K562 (cell line): ENCODE measurements around the gene RBPMS2. TPM values are rescaled to one million over a fixed set of nuclear protein-coding genes. Genes with fewer than 3 reads are reported as not detected.

Experiments
- ATAC-seq: fragments of 200-7000 bp; cut with Tn5 transposase; 3 replicates; pipeline ENCODE4 v1.9.1; 2020; ENCODE audit warnings: moderate library complexity
- BruUV-seq: library from RNA; stranded (reverse); fragments of 400-500 nt; replicated peaks from 2 replicates; lab custom pipeline; 2021; lab: Mats Ljungman, UMichigan
- CTCF ChIA-PET: fragments of 300-600 bp; formaldehyde crosslinking; extraction: SDS; loops from one replicate; lab custom pipeline; 2021; ENCODE audit warnings: low intra/inter-chr PET ratio; lab: Yijun Ruan, JAX
- POLR2A ChIA-PET: fragments of 300-600, 350-650 bp; sonication (Branson Sonifier 250); formaldehyde crosslinking; extraction: SDS; loops from one replicate; lab custom pipeline; 2021; ENCODE audit warnings: antibody characterized with exemption, inconsistent platforms; lab: Yijun Ruan, JAX
- DNase-seq, 4 experiments: peaks; one replicate each; pipeline versions ENCODE4 v3.0.0 to v3.0.0-alpha.2; 2011 to 2018; ENCODE audit warnings: low spot score in 3 of 4, mixed read lengths in 3 of 4; ENCODE audit errors: extremely low read depth in 1 of 4
- FAIRE-seq: peaks from 2 replicates; lab custom pipeline; 2011; peaks lifted over from hg19 to GRCh38; lab: Jason Lieb, UNC
- H2AFZ ChIP-seq: 2 replicates; pipeline ENCODE4 v1.6.0; 2011; ENCODE audit warnings: low read depth, low read length, control low read depth, inconsistent platforms
- H3K27ac ChIP-seq: fragments of 200-600 bp; 3 replicates; pipeline ENCODE4 v1.8.0; 2011; ENCODE audit warnings: low read depth, mild to moderate bottlenecking, control low read depth, inconsistent platforms, low read length, moderate library complexity, mixed read lengths; ENCODE audit errors: extremely low read depth
- H3K27me3 ChIP-seq, 2 experiments: fragments of 300-600 bp in 1 of 2; 2 replicates in 1 of 2; 3 replicates in 1 of 2; pipeline versions ENCODE4 v1.6.0 to v1.8.0; 2011; ENCODE audit warnings: inconsistent platforms in 2 of 2, low read length in 2 of 2, mild to moderate bottlenecking in 1 of 2, mixed read lengths in 1 of 2, moderate library complexity in 1 of 2; ENCODE audit not compliant: control insufficient read depth in 2 of 2, insufficient read depth in 2 of 2
- H3K36me3 ChIP-seq: fragments of 300-600 bp; 3 replicates; pipeline ENCODE4 v1.8.0; 2011; ENCODE audit warnings: mild to moderate bottlenecking, low read length, inconsistent platforms; ENCODE audit not compliant: control insufficient read depth, insufficient read depth
- H3K4me1 ChIP-seq, 2 experiments: fragments of 200-600 bp in 1 of 2; replicated peaks in 1 of 2; 2 replicates in 1 of 2; 3 replicates in 1 of 2; pipeline versions ENCODE4 v1.5.1 to v1.8.0; 2011; ENCODE audit warnings: inconsistent platforms in 2 of 2, low read length in 2 of 2, mild to moderate bottlenecking in 1 of 2, mixed read lengths in 1 of 2, moderate library complexity in 1 of 2; ENCODE audit not compliant: control insufficient read depth in 2 of 2, insufficient read depth in 2 of 2
- H3K4me2 ChIP-seq: 2 replicates; pipeline ENCODE4 v1.6.1; 2011; ENCODE audit warnings: low read length, control low read depth, inconsistent platforms, mixed read lengths; ENCODE audit not compliant: insufficient read depth
- H3K4me3 ChIP-seq: fragments of 200-600 bp; sonication (generic), shearing (Covaris generic); 2 replicates; pipeline ENCODE4 v1.5.1; 2016; ENCODE audit warnings: control low read depth, inconsistent platforms
- H3K79me2 ChIP-seq: fragments of 200-600 bp; 3 replicates; pipeline ENCODE4 v1.8.0; 2011; ENCODE audit warnings: low read length, inconsistent platforms; ENCODE audit not compliant: control insufficient read depth, insufficient read depth
- H3K9ac ChIP-seq, 2 experiments: 2 replicates each; pipeline versions ENCODE4 v1.6.0 to v1.6.1; 2011; ENCODE audit warnings: low read depth in 2 of 2, low read length in 2 of 2, control low read depth in 1 of 2, inconsistent platforms in 1 of 2, mild to moderate bottlenecking in 1 of 2, mixed read lengths in 1 of 2; ENCODE audit not compliant: insufficient read depth in 1 of 2
- H3K9me1 ChIP-seq: one replicate; pipeline ENCODE4 v1.6.0; 2011; ENCODE audit warnings: inconsistent platforms, mild to moderate bottlenecking, low read length, moderate library complexity; ENCODE audit not compliant: control insufficient read depth, insufficient read depth
- H3K9me3 ChIP-seq: replicated peaks from 2 replicates; pipeline ENCODE4 v1.5.1; 2011; ENCODE audit warnings: low read depth, low read length, inconsistent platforms; ENCODE audit not compliant: control insufficient read depth, insufficient read depth
- H4K20me1 ChIP-seq: replicated peaks from 2 replicates; pipeline ENCODE4 v1.6.1; 2011; ENCODE audit warnings: low read length, inconsistent platforms, mixed read lengths; ENCODE audit not compliant: control insufficient read depth, insufficient read depth
- ELK3 ChIP-seq: fragments of 450-650 bp; formaldehyde crosslinking; IDR thresholded peaks from 2 replicates; pipeline ENCODE4 v1.4.0; 2020; ENCODE audit warnings: mild to moderate bottlenecking
- IFI16 ChIP-seq: fragments of 250-450 bp; sonication (Bioruptor Pico); IDR thresholded peaks from 2 replicates; pipeline ENCODE4 v2.1.2; 2022; ENCODE audit warnings: mild to moderate bottlenecking, inconsistent platforms
- MEF2D ChIP-seq: conservative IDR thresholded peaks from 2 replicates; pipeline ENCODE4 v1.6.1; 2016; ENCODE audit warnings: low read depth, missing genetic modification characterization, missing compliant biosample characterization
- RAD21 ChIP-seq, 2 experiments: fragments of 250-450 bp in 1 of 2; fragments of 450-650 bp in 1 of 2; sonication (Bioruptor Pico) in 1 of 2; formaldehyde crosslinking in 1 of 2; IDR thresholded peaks in 1 of 2; conservative IDR thresholded peaks in 1 of 2; 2 replicates each; pipeline versions ENCODE4 v1.4.0 to v1.8.0; 2020 to 2022; ENCODE audit warnings: mild to moderate bottlenecking in 2 of 2, moderate library complexity in 1 of 2
- WGBS: fragments of 100-300 bp; shearing (Covaris generic); methylation state at CpG from one replicate; pipeline ENCODE4 v1.1.6; 2016; ENCODE audit warnings: low coverage, mixed read lengths; ENCODE audit not compliant: insufficient coverage; ENCODE audit errors: missing lambda C conversion rate; 5-methylcytosine and 5-hydroxymethylcytosine counted together
- in situ Hi-C: fragments of 300-500 bp; cut with MboI; formaldehyde crosslinking; loops from 4 replicates; pipeline ENCODE4 v1.15.0; 2018; ENCODE audit warnings: inconsistent platforms, mixed read lengths
- intact Hi-C: fragments of 100-400 bp; cut with micrococcal nuclease; formaldehyde crosslinking; loops from 2 replicates; pipeline ENCODE4 v1.14.2; 2022
- polyA plus RNA-seq, 8 experiments: library from polyadenylated mRNA; depleted of rRNA in 4 of 8; stranded (reverse) in 5 of 8; unstranded in 3 of 8; fragments of >200 nt; fragmentation: Nextera tagmentation in 2 of 8; fragmentation: Illumina TruSeq in 1 of 8; extraction: Ambion mirVana in 2 of 8; extraction: Trizol in 1 of 8; gene quantifications; 2 replicates each; pipeline versions ENCODE4 v1.2.1 to v1.2.3, GENCODE V29; 2011 to 2014; ENCODE audit warnings: inconsistent platforms in 1 of 8, missing spikeins in 1 of 8
- total RNA-seq, 7 experiments: library from RNA; depleted of rRNA in 6 of 7; stranded (reverse); fragments of >200 nt in 6 of 7; fragmentation: Illumina TruSeq in 2 of 7; extraction: Trizol in 2 of 7; gene quantifications; 2 replicates each; pipeline versions ENCODE4 v1.2.1 to v1.2.3, GENCODE V29; 2011 to 2021; ENCODE audit warnings: low replicate concordance in 1 of 7
- TF ChIP-seq, protein P1 (sequence below), 3 experiments: IDR thresholded peaks in 2 of 3; conservative IDR thresholded peaks in 1 of 3; 2 replicates each; pipeline ENCODE4 v1.5.1; 2011 to 2012; ENCODE audit warnings: low read length in 3 of 3, mild to moderate bottlenecking in 3 of 3, control low read depth in 2 of 3, improper control_type of control experiment in 1 of 3, inconsistent platforms in 1 of 3, low read depth in 1 of 3, mixed read lengths in 1 of 3, moderate library complexity in 1 of 3; ENCODE audit not compliant: insufficient read depth in 2 of 3
- TF ChIP-seq, protein P2 (sequence below): fragments of 250-450 bp; sonication (Bioruptor Pico); IDR thresholded peaks from 2 replicates; pipeline ENCODE4 v1.8.0; 2022; ENCODE audit warnings: inconsistent platforms

RBPMS2 gene
- total and polyA plus RNA-seq, 9 of the 15 experiments (the other 6 are each of a cell fraction or from before 2014, with no cell fraction given): 0.11 to 2.6 (median 0.37) TPM; not detected in 1

DNA sequence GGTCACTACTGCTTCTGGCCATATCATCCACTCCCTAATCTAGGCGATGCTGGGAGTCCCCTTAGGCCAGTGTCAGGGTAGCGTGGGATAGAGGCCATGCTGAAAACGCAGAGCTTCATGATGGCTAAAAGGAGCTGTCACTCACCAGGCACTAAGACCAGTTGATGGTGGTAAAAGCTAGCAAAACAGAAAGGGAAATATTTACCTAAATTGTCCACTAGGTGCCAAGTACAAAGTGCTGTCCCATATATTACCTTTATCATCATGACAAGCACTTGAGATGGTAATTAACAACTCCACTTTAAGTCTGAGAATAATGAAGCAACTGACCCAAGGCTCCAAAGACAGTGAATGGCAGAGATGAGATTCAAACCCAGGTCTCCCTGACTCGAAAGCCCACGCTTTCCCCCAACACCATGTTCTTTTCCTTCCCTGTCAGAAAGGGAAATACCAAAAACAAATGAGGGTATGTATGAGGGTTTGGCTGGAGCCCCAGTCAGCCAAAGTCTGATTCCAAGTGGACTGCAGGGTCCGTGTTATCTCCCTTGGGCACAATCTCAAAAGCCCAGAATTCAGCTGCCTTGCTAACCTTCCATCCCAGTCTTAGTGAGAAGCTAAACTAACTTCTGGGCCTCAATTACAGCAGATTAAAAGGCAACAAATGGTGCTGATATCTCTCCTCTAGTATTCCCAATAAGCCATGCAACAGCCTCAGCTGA lies 84.7 kb downstream of the RBPMS2 start (continued):
- TF ChIP-seq, protein P1, sequence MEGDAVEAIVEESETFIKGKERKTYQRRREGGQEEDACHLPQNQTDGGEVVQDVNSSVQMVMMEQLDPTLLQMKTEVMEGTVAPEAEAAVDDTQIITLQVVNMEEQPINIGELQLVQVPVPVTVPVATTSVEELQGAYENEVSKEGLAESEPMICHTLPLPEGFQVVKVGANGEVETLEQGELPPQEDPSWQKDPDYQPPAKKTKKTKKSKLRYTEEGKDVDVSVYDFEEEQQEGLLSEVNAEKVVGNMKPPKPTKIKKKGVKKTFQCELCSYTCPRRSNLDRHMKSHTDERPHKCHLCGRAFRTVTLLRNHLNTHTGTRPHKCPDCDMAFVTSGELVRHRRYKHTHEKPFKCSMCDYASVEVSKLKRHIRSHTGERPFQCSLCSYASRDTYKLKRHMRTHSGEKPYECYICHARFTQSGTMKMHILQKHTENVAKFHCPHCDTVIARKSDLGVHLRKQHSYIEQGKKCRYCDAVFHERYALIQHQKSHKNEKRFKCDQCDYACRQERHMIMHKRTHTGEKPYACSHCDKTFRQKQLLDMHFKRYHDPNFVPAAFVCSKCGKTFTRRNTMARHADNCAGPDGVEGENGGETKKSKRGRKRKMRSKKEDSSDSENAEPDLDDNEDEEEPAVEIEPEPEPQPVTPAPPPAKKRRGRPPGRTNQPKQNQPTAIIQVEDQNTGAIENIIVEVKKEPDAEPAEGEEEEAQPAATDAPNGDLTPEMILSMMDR (IDR thresholded peaks at IDR 0.05 in 2 of 3, conservative IDR thresholded peaks at IDR 0.05 in 1 of 3; ENCODE audit: insufficient read depth in 2 of 3, low read depth in 1 of 3, low read length in 3 of 3): peak; percentile 39 to 71 (median 59); a peak in 5 of 6 replicates
- peak in 1 of 2 experiments; percentile 43; a peak in 2 of 4 replicates for TF ChIP-seq RAD21 (CRISPR knock-in tag; conservative IDR thresholded peaks at IDR 0.05 in 1 of 2, IDR thresholded peaks at IDR 0.05 in 1 of 2)
- TF ChIP-seq, all 486 proteins: peak for 6

DNA sequence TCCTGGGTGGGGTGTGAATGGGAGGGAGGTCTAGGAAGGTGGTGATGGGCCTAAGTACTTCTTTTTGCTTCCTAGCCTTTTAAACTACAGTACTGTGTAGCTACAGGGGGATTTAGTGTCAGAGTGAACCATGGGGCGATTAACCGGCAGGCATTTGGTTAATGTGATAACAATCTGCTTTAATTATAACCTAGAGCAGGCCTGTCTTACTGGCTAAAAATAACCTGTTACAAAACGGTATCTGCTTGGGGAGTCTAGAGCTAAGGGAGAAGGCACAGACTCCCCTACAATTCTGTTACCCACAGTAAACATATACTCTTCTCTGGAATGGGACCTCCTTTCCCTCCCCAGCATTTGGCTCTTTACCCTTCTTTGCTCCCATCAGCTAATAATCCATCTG lies 85.4 kb downstream of the RBPMS2 start:
- intact Hi-C loops: no loop called here
- H3K9me3 ChIP-seq: no peaks in the 10 kb centered on the region
- ChIA-PET CTCF (interaction anchor here (0.6 to 1.3 kb wide), 3 partner anchors 38 to 1015 kb away, joined by 3 to 6 read pairs (median 5); no protein-coding TSS in a partner anchor), POLR2A (interaction anchor here (0.6 to 2.4 kb wide), 9 partner anchors 8 to 607 kb away, joined by 3 to 12 read pairs (median 4); partner anchors contain the start of gene TRIP4)
- peaks cover 14% of the 10 kb centered on the region; the same call in 1 of the 2 replicates for H4K20me1 ChIP-seq
- BruUV-seq: no TSS peak
- no peak overlapping the region for H2AFZ ChIP-seq
- H3K9ac ChIP-seq: no peak overlapping the region
- peaks cover 3% of the 10 kb centered on the region; the same call in 1 of the 3 replicates for H3K79me2 ChIP-seq
- WGBS: 39% methylated on average over 3 of the region's 3 CpGs
- H3K4me3 ChIP-seq: no peak overlapping the region
- H3K4me1 ChIP-seq: peaks cover 13 to 16% of the 10 kb centered on the region in 2 experiments
- DNase-seq (no peak), ATAC-seq (no peak), FAIRE-seq (no peak)
- H3K9me1 ChIP-seq: peaks cover 5% of the 10 kb centered on the region
- TF ChIP-seq MEF2D (0 out of 2 replicates have a peak, but pooled peaks have one; percentile 23), IFI16 (no peak), ELK3 (CRISPR knock-in tag) (no peak)
- TF ChIP-seq, protein P2, sequence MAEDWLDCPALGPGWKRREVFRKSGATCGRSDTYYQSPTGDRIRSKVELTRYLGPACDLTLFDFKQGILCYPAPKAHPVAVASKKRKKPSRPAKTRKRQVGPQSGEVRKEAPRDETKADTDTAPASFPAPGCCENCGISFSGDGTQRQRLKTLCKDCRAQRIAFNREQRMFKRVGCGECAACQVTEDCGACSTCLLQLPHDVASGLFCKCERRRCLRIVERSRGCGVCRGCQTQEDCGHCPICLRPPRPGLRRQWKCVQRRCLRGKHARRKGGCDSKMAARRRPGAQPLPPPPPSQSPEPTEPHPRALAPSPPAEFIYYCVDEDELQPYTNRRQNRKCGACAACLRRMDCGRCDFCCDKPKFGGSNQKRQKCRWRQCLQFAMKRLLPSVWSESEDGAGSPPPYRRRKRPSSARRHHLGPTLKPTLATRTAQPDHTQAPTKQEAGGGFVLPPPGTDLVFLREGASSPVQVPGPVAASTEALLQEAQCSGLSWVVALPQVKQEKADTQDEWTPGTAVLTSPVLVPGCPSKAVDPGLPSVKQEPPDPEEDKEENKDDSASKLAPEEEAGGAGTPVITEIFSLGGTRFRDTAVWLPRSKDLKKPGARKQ: no peak
- in situ Hi-C loops: no loop called here
- H3K27ac ChIP-seq: no peak overlapping the region
- H3K27me3 ChIP-seq: no peaks in the 10 kb centered on the region
- peaks cover 68% of the 10 kb centered on the region for H3K36me3 ChIP-seq
- no peak overlapping the region for H3K4me2 ChIP-seq
